GM12801 (cell line): ENCODE data around the gene MRPS34.

Experiments used
- TF ChIP-seq, protein P1 (sequence below): IDR thresholded peaks from one replicate; pipeline ENCODE4 v1.5.1; 2011; ENCODE audit warnings: control low read depth; ENCODE audit not compliant: insufficient read length; ENCODE audit errors: extremely low read depth

The MRPS34 gene

DNA sequence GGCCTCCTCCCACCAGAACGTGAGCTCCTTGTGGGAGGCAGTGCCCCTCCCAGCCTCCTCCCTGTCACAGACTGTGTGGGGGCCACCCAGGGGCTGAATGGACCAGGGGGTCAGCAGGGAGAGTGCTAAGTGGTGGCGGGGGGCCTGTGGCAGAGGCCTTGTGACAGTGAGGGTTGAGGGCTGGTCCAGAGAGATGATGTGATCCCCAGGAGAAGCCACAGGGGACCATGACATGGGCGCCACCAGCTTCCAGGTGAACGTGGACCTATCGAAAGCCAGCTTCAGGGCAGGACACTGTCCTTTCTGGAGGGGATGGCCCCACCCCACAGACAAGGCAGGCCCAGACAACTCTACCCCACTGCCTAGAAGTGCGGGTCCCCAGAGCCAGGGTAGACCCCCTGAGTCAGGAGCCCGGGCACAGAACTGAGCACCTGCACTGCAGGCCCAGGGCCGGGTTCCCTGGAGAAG is 6.3 kb upstream of the MRPS34 start:
- TF ChIP-seq, protein P1, sequence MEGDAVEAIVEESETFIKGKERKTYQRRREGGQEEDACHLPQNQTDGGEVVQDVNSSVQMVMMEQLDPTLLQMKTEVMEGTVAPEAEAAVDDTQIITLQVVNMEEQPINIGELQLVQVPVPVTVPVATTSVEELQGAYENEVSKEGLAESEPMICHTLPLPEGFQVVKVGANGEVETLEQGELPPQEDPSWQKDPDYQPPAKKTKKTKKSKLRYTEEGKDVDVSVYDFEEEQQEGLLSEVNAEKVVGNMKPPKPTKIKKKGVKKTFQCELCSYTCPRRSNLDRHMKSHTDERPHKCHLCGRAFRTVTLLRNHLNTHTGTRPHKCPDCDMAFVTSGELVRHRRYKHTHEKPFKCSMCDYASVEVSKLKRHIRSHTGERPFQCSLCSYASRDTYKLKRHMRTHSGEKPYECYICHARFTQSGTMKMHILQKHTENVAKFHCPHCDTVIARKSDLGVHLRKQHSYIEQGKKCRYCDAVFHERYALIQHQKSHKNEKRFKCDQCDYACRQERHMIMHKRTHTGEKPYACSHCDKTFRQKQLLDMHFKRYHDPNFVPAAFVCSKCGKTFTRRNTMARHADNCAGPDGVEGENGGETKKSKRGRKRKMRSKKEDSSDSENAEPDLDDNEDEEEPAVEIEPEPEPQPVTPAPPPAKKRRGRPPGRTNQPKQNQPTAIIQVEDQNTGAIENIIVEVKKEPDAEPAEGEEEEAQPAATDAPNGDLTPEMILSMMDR, result no peak

DNA sequence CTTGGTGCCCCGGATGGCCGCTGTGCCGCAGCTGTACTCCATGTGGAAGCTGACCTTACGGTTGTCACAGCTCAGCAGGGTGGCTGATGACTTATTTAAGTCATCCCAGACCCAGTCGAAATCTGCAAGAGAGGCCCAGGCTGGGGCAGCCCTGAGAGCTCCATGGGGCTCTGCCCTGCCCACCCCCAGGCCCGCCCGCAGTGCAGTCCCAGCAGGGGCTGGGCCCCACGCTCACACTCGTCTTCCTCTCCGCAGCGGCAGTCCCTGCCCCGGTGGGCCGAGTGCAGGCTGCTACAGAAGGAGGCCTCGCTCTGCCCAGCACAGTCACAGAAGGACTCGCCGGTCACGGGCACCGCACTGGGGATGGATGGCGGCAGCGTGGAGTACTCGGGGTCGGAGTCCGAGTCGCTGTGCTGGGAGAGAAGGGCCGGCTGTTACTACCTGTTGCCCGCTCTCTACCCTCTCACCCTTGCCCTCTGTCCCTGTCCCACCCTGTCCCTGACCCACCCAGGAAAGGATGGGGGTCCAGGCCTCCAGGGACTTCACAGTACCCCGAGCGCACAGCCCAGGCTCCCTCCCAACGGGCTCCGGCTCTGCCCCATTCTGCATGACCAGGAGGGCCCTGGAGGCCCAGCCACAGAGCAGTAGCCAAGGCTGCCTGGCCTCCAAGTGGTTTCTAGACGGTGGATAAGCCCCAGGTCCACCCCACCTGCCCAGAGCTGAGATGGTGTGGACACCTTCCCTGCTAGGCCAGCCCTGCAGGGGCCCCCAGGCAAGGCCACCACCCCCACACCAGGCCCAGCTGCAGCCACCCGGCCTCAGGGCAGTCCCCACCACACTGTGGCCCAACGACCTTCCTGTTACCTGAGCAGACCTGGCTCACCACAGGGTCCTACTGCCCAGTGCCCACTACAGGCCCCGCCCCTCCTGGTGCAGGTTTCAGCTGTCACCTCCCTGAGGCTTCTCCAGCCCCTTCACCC is 5.6 kb upstream of the MRPS34 start:
- TF ChIP-seq, protein P1, result no peak

DNA sequence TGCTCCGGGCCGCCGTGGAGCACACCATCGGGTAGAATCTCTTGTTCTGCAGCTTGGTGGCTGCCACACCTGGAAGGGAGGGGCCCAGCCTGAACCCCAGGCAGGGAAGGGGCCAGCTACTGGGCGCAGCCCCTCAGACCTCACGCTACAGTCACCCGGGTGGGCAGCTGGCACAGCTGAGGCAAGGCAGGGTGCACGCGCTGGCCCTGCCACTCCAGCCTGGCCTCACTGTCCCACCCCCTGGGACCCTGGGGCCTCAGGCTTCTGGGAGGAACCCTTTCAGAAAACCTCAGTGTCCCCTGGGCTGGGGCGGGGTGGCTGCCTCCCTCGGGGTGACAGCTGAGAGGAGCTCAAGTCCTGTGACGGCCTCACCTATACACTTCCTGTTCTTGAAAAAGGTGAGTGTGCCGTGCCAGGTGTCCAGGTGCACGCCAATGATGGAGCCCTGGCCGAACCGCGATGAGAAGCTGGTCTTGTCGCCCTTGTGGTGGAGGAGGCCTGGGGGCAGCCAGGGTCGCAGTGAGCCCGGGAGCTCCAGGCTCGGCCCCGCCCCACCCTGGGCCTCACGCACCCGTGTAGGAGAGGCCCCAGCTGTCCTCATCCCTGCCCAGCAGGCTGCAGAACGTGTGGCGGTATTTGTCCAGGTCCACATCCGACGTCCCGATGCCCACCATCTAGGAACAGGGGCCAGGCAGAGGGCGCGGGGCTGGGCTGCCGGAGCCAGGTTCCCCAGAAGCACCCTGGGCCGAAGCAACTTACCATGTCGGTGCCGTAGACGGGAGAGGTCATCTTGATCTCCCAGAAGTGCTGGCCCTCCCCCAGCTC is 4.7 kb upstream of the MRPS34 start:
- TF ChIP-seq, protein P1, result no peak

DNA sequence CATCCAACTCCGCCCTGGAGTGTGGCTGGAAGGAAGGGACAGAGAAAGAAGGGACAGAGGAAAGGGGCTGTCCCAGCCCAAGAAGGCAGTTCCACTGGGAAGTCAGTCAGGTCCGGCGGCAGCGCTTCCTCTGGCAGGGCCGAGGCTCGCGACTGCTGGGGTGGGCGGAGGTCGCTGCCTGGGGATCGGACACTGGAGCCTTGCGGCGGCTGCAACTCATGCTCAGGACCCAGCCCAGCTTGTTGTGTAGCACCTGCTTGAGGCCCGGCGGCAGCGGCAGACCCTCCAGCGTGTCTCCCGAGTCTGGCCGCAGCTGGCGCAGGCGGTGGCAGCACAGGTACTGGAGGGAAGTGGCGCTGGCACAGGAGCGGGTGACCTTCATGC is 4.0 kb upstream of the MRPS34 start:
- TF ChIP-seq, protein P1, result no peak

DNA sequence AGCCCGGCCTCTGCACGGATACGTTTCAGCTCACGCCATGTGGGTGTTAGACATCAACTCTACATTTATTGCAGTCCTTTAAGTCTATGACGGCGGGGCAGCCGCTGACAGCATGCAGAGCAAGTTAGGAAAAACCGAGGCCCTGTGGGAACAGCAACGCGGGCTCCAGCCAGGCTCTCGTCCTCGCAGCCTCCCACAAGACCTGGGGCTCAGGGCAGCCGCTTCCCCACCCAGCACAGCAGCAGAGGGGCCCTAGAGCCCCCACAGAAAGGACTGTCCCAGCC is 3.7 kb upstream of the MRPS34 start:
- TF ChIP-seq, protein P1, result no peak

DNA sequence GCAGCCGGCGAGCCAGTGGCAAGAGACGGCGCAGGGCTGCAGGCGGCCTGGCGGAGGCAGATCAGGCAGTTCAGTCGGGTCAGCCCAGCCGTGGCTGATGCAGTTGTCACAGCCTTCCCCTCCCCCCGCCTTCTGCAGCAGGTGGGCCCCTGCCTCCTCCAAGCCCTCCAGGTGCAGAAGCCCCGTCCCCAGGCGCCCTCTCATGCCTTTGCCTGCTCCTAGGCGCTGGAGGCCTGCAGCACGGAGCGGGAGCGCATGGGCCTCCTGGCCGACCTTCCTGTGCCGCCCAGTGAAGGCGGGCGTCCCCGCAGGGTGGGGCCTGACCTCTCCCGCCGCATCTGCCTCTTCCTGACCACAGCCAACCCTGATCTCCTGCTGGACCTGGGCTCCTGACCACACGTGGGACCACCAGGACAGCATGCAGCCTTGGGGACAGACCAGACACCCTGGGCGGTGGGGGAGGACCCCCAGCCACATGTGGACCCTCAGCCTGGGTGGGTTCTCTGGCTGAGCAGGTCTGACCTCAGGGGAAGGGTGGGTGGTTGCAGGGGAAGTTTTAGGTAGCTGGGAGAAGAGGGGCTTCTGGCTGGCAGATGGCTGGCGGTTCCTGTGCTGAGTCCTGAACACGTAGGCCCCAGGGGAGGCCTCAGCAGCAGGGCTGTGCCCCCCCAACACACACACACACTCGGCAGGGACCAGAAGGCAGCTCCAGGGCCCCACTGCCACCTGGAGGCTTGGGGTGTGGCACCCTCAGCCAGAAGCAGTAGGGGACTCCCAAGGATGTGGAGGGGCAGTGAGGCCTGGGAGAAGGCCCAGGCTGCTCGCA is 3.1 kb upstream of the MRPS34 start:
- TF ChIP-seq, protein P1, result no peak
